HEK293T (cell line): Measurements from ENCODE around the gene MAGI2.

Experiments
- ARNT ChIP-seq: fragments of 450-650 bp; IDR thresholded peaks from 2 replicates; pipeline ENCODE4 v1.6.1; 2017; ENCODE audit warnings: mild to moderate bottlenecking
- BHLHE40 ChIP-seq: fragments of 450-650 bp; IDR thresholded peaks from 2 replicates; pipeline ENCODE4 v1.6.1; 2016; ENCODE audit warnings: mild to moderate bottlenecking, moderate library complexity, borderline replicate concordance
- FOXM1 ChIP-seq: fragments of 450-650 bp; IDR thresholded peaks from 2 replicates; pipeline ENCODE4 v1.6.1; 2017; ENCODE audit warnings: mild to moderate bottlenecking, borderline replicate concordance
- NFRKB ChIP-seq: fragments of 450-650 bp; IDR thresholded peaks from 2 replicates; pipeline ENCODE4 v1.6.1; 2016; ENCODE audit warnings: mild to moderate bottlenecking, moderate library complexity
- SP1 ChIP-seq: fragments of 450-650 bp; IDR thresholded peaks from 2 replicates; pipeline ENCODE4 v1.6.1; 2017
- ZNF384 ChIP-seq: fragments of 450-650 bp; IDR thresholded peaks from 2 replicates; pipeline ENCODE4 v1.6.1; 2016

- TF ChIP-seq FOXM1 (no peak), SP1 (no peak), ZNF384 (no peak), BHLHE40 (no peak), ARNT (no peak), NFRKB (no peak)
These were observed 132.6 kb downstream of the MAGI2 start for GRCh38 chr7:79320741-79321473.
